ENCODE data around the gene NCL.

GRCh38 chr2:231423176-231423575, 41.1 kb downstream of the NCL start:
- TF ChIP-seq POLR2A (IDR thresholded peaks at IDR 0.05), result no peak
- TF ChIP-seq, protein P1, sequence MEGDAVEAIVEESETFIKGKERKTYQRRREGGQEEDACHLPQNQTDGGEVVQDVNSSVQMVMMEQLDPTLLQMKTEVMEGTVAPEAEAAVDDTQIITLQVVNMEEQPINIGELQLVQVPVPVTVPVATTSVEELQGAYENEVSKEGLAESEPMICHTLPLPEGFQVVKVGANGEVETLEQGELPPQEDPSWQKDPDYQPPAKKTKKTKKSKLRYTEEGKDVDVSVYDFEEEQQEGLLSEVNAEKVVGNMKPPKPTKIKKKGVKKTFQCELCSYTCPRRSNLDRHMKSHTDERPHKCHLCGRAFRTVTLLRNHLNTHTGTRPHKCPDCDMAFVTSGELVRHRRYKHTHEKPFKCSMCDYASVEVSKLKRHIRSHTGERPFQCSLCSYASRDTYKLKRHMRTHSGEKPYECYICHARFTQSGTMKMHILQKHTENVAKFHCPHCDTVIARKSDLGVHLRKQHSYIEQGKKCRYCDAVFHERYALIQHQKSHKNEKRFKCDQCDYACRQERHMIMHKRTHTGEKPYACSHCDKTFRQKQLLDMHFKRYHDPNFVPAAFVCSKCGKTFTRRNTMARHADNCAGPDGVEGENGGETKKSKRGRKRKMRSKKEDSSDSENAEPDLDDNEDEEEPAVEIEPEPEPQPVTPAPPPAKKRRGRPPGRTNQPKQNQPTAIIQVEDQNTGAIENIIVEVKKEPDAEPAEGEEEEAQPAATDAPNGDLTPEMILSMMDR (IDR thresholded peaks at IDR 0.05), result no peak
